Heart left ventricle (tissue), 13 donors: ENCODE data around the gene MACROH2A2.

Source experiments
- POLR2A ChIP-seq, 2 donors: fragments of 450-650 bp; IDR thresholded peaks; one replicate each; pipeline ENCODE4 v1.6.1; 2017; ENCODE audit warnings: antibody characterized with exemption in 2 of 2, mild to moderate bottlenecking in 2 of 2, moderate library complexity in 2 of 2
- TF ChIP-seq, protein P1 (sequence below), 12 donors: fragments of 200-600 bp; sonication (generic) in 4 of 12; IDR thresholded peaks; one replicate each; pipeline versions ENCODE4 v1.5.0 to v1.8.0; 2018 to 2022; ENCODE audit warnings: antibody characterized with exemption in 12 of 12, mild to moderate bottlenecking in 5 of 12
- donor health status: ischemic (EF 13 %, LVEDD 7.1; RV severe dilation, severe dysfunction).
- donor health status: DM: no; HTN: yes; CAD: no.
- donor health status: DM: no; HTN: no; CAD: no.
- donor health status: ischemic (EF 25% LVEDD 6.9; RV normal size, moderate dysfunction).
- donor health status: ischemic (EF 25% LVEDD 5.7; RV mildly dilated, moderate dysfunction).
- donor health status: ischemic (EF 35%, LVEDD 5.7; RV mildly dilated, moderate dysfunction).
- donor health status: nonischemic (EF 11% LVEDD 7.7; RV severe dilation, severe dysfunction).
- donor health status: DM: yes; HTN: yes; CAD: no.
- donor health status: PGD.
- donor health status: ischemic (EF 29% LVEDD 5.4; RV normal size, mild dysfunction).
- donor health status: nonischemic (EF 23%, LVEDD 6.1; RV moderate dilation, normal function).

DNA sequence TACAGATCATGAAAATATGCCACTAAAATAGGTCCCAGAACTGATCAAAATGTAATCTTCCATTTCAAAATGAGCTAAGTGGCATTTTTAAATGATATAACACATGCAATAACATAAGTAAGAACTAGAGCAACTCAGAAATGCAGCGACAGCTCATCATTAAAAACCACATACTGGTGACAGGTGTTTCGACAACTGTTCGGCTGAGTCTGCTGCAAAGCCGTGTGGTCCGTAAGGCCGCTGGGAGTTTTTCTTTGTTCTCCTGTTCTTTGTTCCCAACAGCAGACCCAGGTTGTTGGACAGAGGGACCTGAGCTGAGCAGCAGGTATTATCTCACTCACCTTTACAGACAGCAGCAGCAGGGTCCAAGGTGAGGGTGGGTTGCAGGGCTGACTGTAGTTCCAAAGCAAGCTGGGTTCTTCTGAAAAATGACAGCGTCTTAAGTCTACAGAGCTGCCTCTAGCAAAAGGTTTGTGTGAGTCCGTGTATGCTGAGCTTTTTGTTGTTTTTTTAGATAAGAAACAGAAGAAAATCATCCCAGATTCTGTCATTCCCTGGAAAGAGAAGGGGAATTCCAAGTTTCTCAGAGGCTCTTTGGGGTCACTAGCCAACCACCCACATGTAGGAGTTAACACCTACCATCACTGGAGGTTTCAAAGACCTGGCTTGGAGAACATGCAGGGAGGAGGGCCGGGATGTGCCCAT lies 45.4 kb upstream of the MACROH2A2 start:
- TF ChIP-seq, protein P1, sequence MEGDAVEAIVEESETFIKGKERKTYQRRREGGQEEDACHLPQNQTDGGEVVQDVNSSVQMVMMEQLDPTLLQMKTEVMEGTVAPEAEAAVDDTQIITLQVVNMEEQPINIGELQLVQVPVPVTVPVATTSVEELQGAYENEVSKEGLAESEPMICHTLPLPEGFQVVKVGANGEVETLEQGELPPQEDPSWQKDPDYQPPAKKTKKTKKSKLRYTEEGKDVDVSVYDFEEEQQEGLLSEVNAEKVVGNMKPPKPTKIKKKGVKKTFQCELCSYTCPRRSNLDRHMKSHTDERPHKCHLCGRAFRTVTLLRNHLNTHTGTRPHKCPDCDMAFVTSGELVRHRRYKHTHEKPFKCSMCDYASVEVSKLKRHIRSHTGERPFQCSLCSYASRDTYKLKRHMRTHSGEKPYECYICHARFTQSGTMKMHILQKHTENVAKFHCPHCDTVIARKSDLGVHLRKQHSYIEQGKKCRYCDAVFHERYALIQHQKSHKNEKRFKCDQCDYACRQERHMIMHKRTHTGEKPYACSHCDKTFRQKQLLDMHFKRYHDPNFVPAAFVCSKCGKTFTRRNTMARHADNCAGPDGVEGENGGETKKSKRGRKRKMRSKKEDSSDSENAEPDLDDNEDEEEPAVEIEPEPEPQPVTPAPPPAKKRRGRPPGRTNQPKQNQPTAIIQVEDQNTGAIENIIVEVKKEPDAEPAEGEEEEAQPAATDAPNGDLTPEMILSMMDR (IDR thresholded peaks at IDR 0.05) = no peak
- TF ChIP-seq POLR2A (IDR thresholded peaks at IDR 0.05) = no peak
